Erythroblast (primary cell): ENCODE data around the gene LRBA.

ENCODE experiments used
- GATA1 ChIP-seq: IDR thresholded peaks from 2 replicates; pipeline ENCODE4 v1.6.1; 2011; ENCODE audit warnings: low read depth, mild to moderate bottlenecking, control low read depth, low read length, moderate library complexity
- POLR2A ChIP-seq: IDR thresholded peaks from 2 replicates; pipeline ENCODE4 v1.6.1; 2011; ENCODE audit warnings: mild to moderate bottlenecking, low read length

- TF ChIP-seq POLR2A, result no peak
- TF ChIP-seq GATA1, result no peak
Measured at GRCh38 chr4:150411520-150411919, 603.6 kb downstream of the LRBA start.
